SIG-M5 treated with dmso at 0.1 percent for 504 hours (cell line): Measurements from ENCODE around the gene FGFBP2.

Source experiments
- DNase-seq: peaks from one replicate; lab custom pipeline; 2025; ENCODE audit not compliant: unreplicated experiment; lab: John Stamatoyannopoulos, UW

Gene FGFBP2

GRCh38 chr4:15963001-15963451 lies at the start of gene FGFBP2:
FGFBP2 (minus strand) TSS chr4:15963175; CDS start chr4:15963129, 46 bp downstream.
- DNase-seq: peak; percentile 36

GRCh38 chr4:16011173-16011572 lies 48.2 kb upstream of the FGFBP2 start:
- no peak for DNase-seq

GRCh38 chr4:16009153-16009552 lies 46.2 kb upstream of the FGFBP2 start:
- DNase-seq: no peak

- DNase-seq: no peak
Measured at GRCh38 chr4:16007471-16008095, 44.6 kb upstream of the FGFBP2 start.

- no peak for DNase-seq
Measured at GRCh38 chr4:16006771-16007446, 43.9 kb upstream of the FGFBP2 start.

- DNase-seq: no peak
Measured at GRCh38 chr4:16005676-16006075, 42.7 kb upstream of the FGFBP2 start.

GRCh38 chr4:16001484-16001858 lies 38.5 kb upstream of the FGFBP2 start:
- peak; percentile 83 for DNase-seq

- no peak for DNase-seq
Measured at GRCh38 chr4:16000708-16001483, 37.9 kb upstream of the FGFBP2 start.

GRCh38 chr4:15996773-15997172 lies 33.8 kb upstream of the FGFBP2 start:
- no peak for DNase-seq

- no peak for DNase-seq
Measured at GRCh38 chr4:15995826-15996225, 32.9 kb upstream of the FGFBP2 start.

GRCh38 chr4:15992167-15992485 lies 29.2 kb upstream of the FGFBP2 start:
- DNase-seq: peak; percentile 21

GRCh38 chr4:15990570-15991285 lies 27.8 kb upstream of the FGFBP2 start:
- DNase-seq: no peak

- no peak for DNase-seq
Measured at GRCh38 chr4:15989424-15989823, 26.4 kb upstream of the FGFBP2 start.

GRCh38 chr4:15988222-15988621 lies 25.2 kb upstream of the FGFBP2 start:
- no peak for DNase-seq

GRCh38 chr4:15986907-15987306 lies 23.9 kb upstream of the FGFBP2 start:
- DNase-seq: no peak

GRCh38 chr4:15983610-15984009 lies 20.6 kb upstream of the FGFBP2 start:
- DNase-seq: no peak

GRCh38 chr4:15982842-15983524 lies 20.0 kb upstream of the FGFBP2 start:
- DNase-seq: no peak

GRCh38 chr4:15976456-15977447 lies 13.8 kb upstream of the FGFBP2 start:
- DNase-seq: no peak

GRCh38 chr4:15971068-15971801 lies 8.3 kb upstream of the FGFBP2 start:
- DNase-seq: no peak
